HEK293T (cell line): Measurements from ENCODE around the gene ADORA2B.

Source experiments
- ELF4 ChIP-seq: fragments of 450-650 bp; IDR thresholded peaks from 2 replicates; pipeline ENCODE4 v1.6.1; 2017; ENCODE audit warnings: antibody characterized with exemption
- FOXA1 ChIP-seq: fragments of 450-650 bp; IDR thresholded peaks from 2 replicates; pipeline ENCODE4 v1.6.1; 2016; ENCODE audit warnings: mild to moderate bottlenecking
- FOXK2 ChIP-seq: fragments of 450-650 bp; IDR thresholded peaks from 2 replicates; pipeline ENCODE4 v1.6.1; 2016; ENCODE audit warnings: mild to moderate bottlenecking
- NFRKB ChIP-seq: fragments of 450-650 bp; IDR thresholded peaks from 2 replicates; pipeline ENCODE4 v1.6.1; 2016; ENCODE audit warnings: mild to moderate bottlenecking, moderate library complexity
- SUZ12 ChIP-seq: fragments of 450-650 bp; IDR thresholded peaks from 2 replicates; pipeline ENCODE4 v1.6.1; 2016; ENCODE audit warnings: mild to moderate bottlenecking

GRCh38 chr17:15942207-15942833 is 2.6 kb upstream of the ADORA2B start:
- TF ChIP-seq ELF4 (no peak), SUZ12 (no peak), NFRKB (no peak), FOXK2 (no peak), FOXA1 (no peak)
